Measurements from ENCODE around the gene NIPA2.

NIPA2 gene

GRCh38 chr15:22844421-22845288, 6.2 kb downstream of the NIPA2 start:
- DNase-seq = no peak

- no peak for DNase-seq
These were observed 6.9 kb downstream of the NIPA2 start for GRCh38 chr15:22845289-22845900.

- DNase-seq = no peak
These were observed 7.6 kb downstream of the NIPA2 start for GRCh38 chr15:22846073-22846472.

- DNase-seq = peak; percentile 25
These were observed 11.6 kb downstream of the NIPA2 start for GRCh38 chr15:22850055-22850454.

- no peak for DNase-seq
These were observed 13.0 kb downstream of the NIPA2 start for GRCh38 chr15:22851513-22851912.

GRCh38 chr15:22855791-22856190, 17.3 kb downstream of the NIPA2 start:
- DNase-seq = no peak

GRCh38 chr15:22856659-22857058, 18.2 kb downstream of the NIPA2 start:
- DNase-seq = no peak

GRCh38 chr15:22861161-22861560, 22.7 kb downstream of the NIPA2 start:
- no peak for DNase-seq

- no peak for DNase-seq
These were observed 24.9 kb downstream of the NIPA2 start for GRCh38 chr15:22863356-22863755.

- peak; percentile 43 for DNase-seq
These were observed 27.6 kb downstream of the NIPA2 start for GRCh38 chr15:22866079-22866478.

- no peak for DNase-seq
These were observed 29.4 kb downstream of the NIPA2 start for GRCh38 chr15:22867886-22868285.

GRCh38 chr15:22868495-22868894, 30.0 kb downstream of the NIPA2 start:
- no peak for DNase-seq

GRCh38 chr15:22868928-22869327, 30.5 kb downstream of the NIPA2 start:
- DNase-seq = no peak

GRCh38 chr15:22869856-22870255, 31.4 kb downstream of the NIPA2 start:
- DNase-seq = no peak

GRCh38 chr15:22870865-22871264, 32.4 kb downstream of the NIPA2 start:
- DNase-seq = no peak

- no peak for DNase-seq
These were observed 33.1 kb downstream of the NIPA2 start for GRCh38 chr15:22871481-22872086.

- DNase-seq = peak; percentile 91
These were observed 34.7 kb downstream of the NIPA2 start for GRCh38 chr15:22872936-22873701.

- DNase-seq = no peak
These were observed 35.4 kb downstream of the NIPA2 start for GRCh38 chr15:22873841-22874240.

- DNase-seq = no peak
These were observed 35.8 kb downstream of the NIPA2 start for GRCh38 chr15:22874256-22874655.

- DNase-seq = no peak
These were observed 36.5 kb downstream of the NIPA2 start for GRCh38 chr15:22874966-22875365.

- DNase-seq = no peak
These were observed 38.7 kb downstream of the NIPA2 start for GRCh38 chr15:22877117-22877516.

- DNase-seq = no peak
These were observed 39.1 kb downstream of the NIPA2 start for GRCh38 chr15:22877607-22878006.

- no peak for DNase-seq
These were observed 39.6 kb downstream of the NIPA2 start for GRCh38 chr15:22878103-22878502.
